HepG2 (cell line): Measurements from ENCODE around the gene PPP1R9A. TPM values are rescaled to one million over a fixed set of nuclear protein-coding genes. Genes with fewer than 3 reads are reported as not detected.

Experiments used
- ATAC-seq: fragments of 200-7000 bp; cut with Tn5 transposase; 3 replicates; pipeline ENCODE4 v1.9.1; 2020; ENCODE audit warnings: mild to moderate bottlenecking, moderate library complexity
- BruUV-seq: library from RNA; stranded (reverse); fragments of 400-500 nt; replicated peaks from 2 replicates; lab custom pipeline; 2021; lab: Mats Ljungman, UMichigan
- CTCF ChIA-PET: fragments of 300-600 bp; formaldehyde crosslinking; extraction: SDS; loops from one replicate; lab custom pipeline; 2021; ENCODE audit warnings: low total read pairs, inconsistent platforms, low intra/inter-chr PET ratio; lab: Yijun Ruan, JAX
- POLR2A ChIA-PET: fragments of 350-600 bp; sonication (Branson Sonifier 250); formaldehyde crosslinking; loops from one replicate; lab custom pipeline; 2020; ENCODE audit warnings: antibody characterized with exemption, inconsistent platforms; lab: Yijun Ruan, JAX
- DNase-seq: peaks from one replicate; pipeline ENCODE4 v3.0.0-alpha.2; 2015; ENCODE audit warnings: low spot score
- FAIRE-seq: peaks from 3 replicates; lab custom pipeline; 2011; peaks lifted over from hg19 to GRCh38; lab: Jason Lieb, UNC
- H2AFZ ChIP-seq: one replicate; pipeline ENCODE4 v1.6.1; 2011; ENCODE audit warnings: low read length, inconsistent platforms
- H3K27ac ChIP-seq: fragments of 300-600 bp; 3 replicates; pipeline ENCODE4 v1.8.0; 2011; ENCODE audit warnings: mixed run types, mild to moderate bottlenecking, mixed read lengths, low read length, inconsistent platforms; ENCODE audit not compliant: insufficient read depth; ENCODE audit errors: extremely low read length
- H3K27me3 ChIP-seq, 2 experiments: fragments of 200-600 bp in 1 of 2; 2 replicates in 1 of 2; 3 replicates in 1 of 2; pipeline versions ENCODE4 v1.6.0 to v1.8.0; 2011; ENCODE audit warnings: low read length in 2 of 2, mild to moderate bottlenecking in 2 of 2, moderate library complexity in 2 of 2, inconsistent platforms in 1 of 2; ENCODE audit not compliant: insufficient read depth in 2 of 2, control insufficient read depth in 1 of 2
- H3K36me3 ChIP-seq, 2 experiments: fragments of 200-600 bp in 1 of 2; replicated peaks in 1 of 2; 2 replicates in 1 of 2; 3 replicates in 1 of 2; pipeline versions ENCODE4 v1.5.1 to v1.8.0; 2011; ENCODE audit warnings: low read length in 2 of 2, inconsistent platforms in 1 of 2; ENCODE audit not compliant: insufficient read depth in 2 of 2, control insufficient read depth in 1 of 2
- H3K4me1 ChIP-seq: 2 replicates; pipeline ENCODE4 v1.5.1; 2012; ENCODE audit warnings: low read length, inconsistent platforms; ENCODE audit not compliant: insufficient read depth
- H3K4me2 ChIP-seq: 2 replicates; pipeline ENCODE4 v1.6.0; 2011; ENCODE audit warnings: low read depth, low read length, inconsistent platforms
- H3K4me3 ChIP-seq, 3 experiments: fragments of 200-600 bp in 1 of 3; sonication (generic), shearing (Covaris generic) in 1 of 3; replicated peaks in 1 of 3; 2 replicates each; pipeline ENCODE4 v1.5.1; 2011 to 2016; ENCODE audit warnings: low read length in 3 of 3, inconsistent platforms in 2 of 3, low read depth in 2 of 3, mild to moderate bottlenecking in 2 of 3, control low read depth in 1 of 3, mixed read lengths in 1 of 3; ENCODE audit not compliant: insufficient read depth in 1 of 3
- H3K79me2 ChIP-seq: one replicate; pipeline ENCODE4 v1.6.1; 2011; ENCODE audit warnings: low read length, inconsistent platforms; ENCODE audit not compliant: insufficient read depth
- H3K9ac ChIP-seq: 2 replicates; pipeline ENCODE4 v1.6.0; 2011; ENCODE audit warnings: mild to moderate bottlenecking, low read depth, low read length, inconsistent platforms; ENCODE audit not compliant: insufficient read depth
- H3K9me3 ChIP-seq: 2 replicates; pipeline ENCODE4 v1.5.1; 2012; ENCODE audit warnings: mild to moderate bottlenecking, low read length
- H4K20me1 ChIP-seq: 2 replicates; pipeline ENCODE4 v1.6.0; 2011; ENCODE audit warnings: inconsistent platforms, mild to moderate bottlenecking, low read length, moderate library complexity; ENCODE audit not compliant: insufficient read depth
- GFI1 ChIP-seq: sonication (generic); formaldehyde crosslinking; IDR thresholded peaks from 2 replicates; pipeline ENCODE4 v1.5.0; 2020; ENCODE audit warnings: missing genetic modification reagents, mild to moderate bottlenecking, borderline replicate concordance
- HDAC2 ChIP-seq: sonication (generic); formaldehyde crosslinking; IDR thresholded peaks from 2 replicates; pipeline ENCODE4 v1.4.0; 2020; ENCODE audit warnings: missing genetic modification reagents
- LCORL ChIP-seq, 2 experiments: fragments of 450-650 bp in 1 of 2; sonication (generic) in 1 of 2; formaldehyde crosslinking in 1 of 2; IDR thresholded peaks; 2 replicates each; pipeline versions ENCODE4 v1.5.0 to v1.6.1; 2017 to 2020; ENCODE audit warnings: antibody characterized with exemption in 1 of 2, missing genetic modification reagents in 1 of 2
- MXI1 ChIP-seq: IDR thresholded peaks from 3 replicates; pipeline ENCODE4 v1.6.1; 2012; ENCODE audit warnings: low read depth, low read length, inconsistent platforms, borderline replicate concordance
- PRMT3 ChIP-seq: sonication (generic); formaldehyde crosslinking; IDR thresholded peaks from 2 replicates; pipeline ENCODE4 v1.8.1; 2022; ENCODE audit warnings: low read depth, mild to moderate bottlenecking, moderate library complexity, missing genetic modification reagents, borderline replicate concordance
- RNF2 ChIP-seq: fragments of 450-650 bp; conservative IDR thresholded peaks from 2 replicates; pipeline ENCODE4 v1.6.1; 2016; ENCODE audit warnings: low read depth
- SMAD1 ChIP-seq: sonication (generic); formaldehyde crosslinking; IDR thresholded peaks from 2 replicates; pipeline ENCODE4 v1.4.0; 2020; ENCODE audit warnings: missing genetic modification reagents, low read depth, mild to moderate bottlenecking, borderline replicate concordance
- STAG1 ChIP-seq: sonication (generic); formaldehyde crosslinking; IDR thresholded peaks from 2 replicates; pipeline ENCODE4 v1.4.0; 2020; ENCODE audit warnings: missing genetic modification reagents
- ZMYM4 ChIP-seq: sonication (generic); formaldehyde crosslinking; IDR thresholded peaks from 2 replicates; pipeline ENCODE4 v1.8.1; 2023; ENCODE audit warnings: mild to moderate bottlenecking, missing genetic modification reagents
- ZNF570 ChIP-seq: sonication (generic); formaldehyde crosslinking; IDR thresholded peaks from 2 replicates; pipeline ENCODE4 v1.4.0; 2020; ENCODE audit warnings: mild to moderate bottlenecking, missing genetic modification reagents, borderline replicate concordance
- ZNF644 ChIP-seq: IDR thresholded peaks from 2 replicates; pipeline ENCODE4 v1.6.1; 2016; ENCODE audit warnings: low read depth
- ZNF670 ChIP-seq: sonication (generic); formaldehyde crosslinking; IDR thresholded peaks from 2 replicates; pipeline ENCODE4 v1.8.0; 2022; ENCODE audit warnings: mild to moderate bottlenecking, missing genetic modification reagents, borderline replicate concordance
- ZNF766 ChIP-seq: sonication (generic); formaldehyde crosslinking; IDR thresholded peaks from 2 replicates; pipeline ENCODE4 v1.5.0; 2020; ENCODE audit warnings: missing genetic modification reagents, borderline replicate concordance
- ZNF879 ChIP-seq: sonication (generic); formaldehyde crosslinking; IDR thresholded peaks from 2 replicates; pipeline ENCODE4 v1.8.1; 2023; ENCODE audit warnings: missing genetic modification reagents
- WGBS: methylation state at CpG from one replicate; pipeline ENCODE4 v1.1.6; 2017; ENCODE audit warnings: low lambda C conversion rate; 5-methylcytosine and 5-hydroxymethylcytosine counted together
- in situ Hi-C: cut with HindIII; loops from 2 replicates; pipeline ENCODE4 v1.10.0; 2017; ENCODE audit warnings: low pct_unique_long_range_greater_than_20kb; ENCODE audit not compliant: extremely low pct_ligation_motif_present
- intact Hi-C: fragments of 100-400 bp; cut with micrococcal nuclease; formaldehyde crosslinking; loops from one replicate; pipeline ENCODE4 v1.10.0; 2022; ENCODE audit not compliant: unreplicated experiment
- polyA plus RNA-seq, 8 experiments: library from polyadenylated mRNA; depleted of rRNA in 3 of 8; stranded (reverse) in 7 of 8; unstranded in 1 of 8; fragments of >200 nt; fragmentation: Illumina TruSeq in 4 of 8; extraction: Trizol in 4 of 8; gene quantifications; 2 replicates each; pipeline versions ENCODE4 v1.2.1 to v1.2.3, GENCODE V29; 2011 to 2016; ENCODE audit warnings: low read depth in 4 of 8, missing spikeins in 1 of 8, mixed read lengths in 1 of 8; ENCODE audit not compliant: insufficient read depth in 1 of 8
- total RNA-seq, 5 experiments: library from RNA; depleted of rRNA; stranded (reverse); fragments of >200 nt; fragmentation: Illumina TruSeq; extraction: Trizol; gene quantifications; 2 replicates each; pipeline ENCODE4 v1.2.3, GENCODE V29; 2016; ENCODE audit warnings: low read depth in 1 of 5
- TF ChIP-seq, protein P1 (sequence below): IDR thresholded peaks from 2 replicates; pipeline ENCODE4 v1.6.1; 2012; ENCODE audit warnings: low read depth, low read length, improper control_type of control experiment
- TF ChIP-seq, protein P2 (sequence below): sonication (generic); formaldehyde crosslinking; IDR thresholded peaks from 2 replicates; pipeline ENCODE4 v1.9.0; 2022; ENCODE audit warnings: missing genetic modification reagents, mild to moderate bottlenecking, borderline replicate concordance
- TF ChIP-seq, protein P3 (sequence below): sonication (generic); formaldehyde crosslinking; conservative IDR thresholded peaks from 2 replicates; pipeline ENCODE4 v1.8.1; 2023; ENCODE audit warnings: missing genetic modification reagents

The PPP1R9A gene
- total and polyA plus RNA-seq, 2 of the 13 experiments (the other 11 are each of a cell fraction or from before 2014, with no cell fraction given): 11.4 to 31.9 TPM

DNA sequence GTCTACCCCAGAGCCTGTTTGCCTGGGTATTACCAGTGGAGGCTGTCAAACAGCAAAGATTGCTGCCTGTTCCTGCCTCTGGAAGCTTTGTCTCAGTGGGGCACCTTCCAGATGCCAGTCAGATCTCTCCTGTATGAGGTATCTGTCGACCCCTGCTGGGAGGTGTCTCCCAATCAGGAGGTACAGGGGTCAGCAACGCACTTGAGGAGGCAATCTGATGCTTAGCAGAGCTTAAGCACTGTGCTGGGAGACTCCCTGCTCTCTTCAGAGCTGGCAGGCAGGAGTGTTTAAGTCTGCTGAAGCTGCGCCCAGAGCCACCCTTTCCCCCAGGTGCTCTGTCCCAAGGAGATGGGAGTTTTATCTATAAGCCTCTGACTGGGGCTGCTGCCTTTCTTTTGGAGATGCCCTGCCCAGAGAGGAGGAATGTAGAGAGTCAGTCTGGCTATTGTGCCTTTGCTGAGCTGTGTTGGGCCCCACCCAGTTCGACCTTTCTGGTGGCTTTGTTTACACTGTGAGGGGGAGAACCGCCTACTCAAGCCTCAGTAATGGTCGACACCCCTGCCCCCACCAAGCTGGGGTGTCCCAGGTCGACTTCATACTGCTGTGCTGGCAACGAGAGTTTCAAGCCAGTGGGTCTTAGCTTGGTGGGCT, 62.2 kb downstream of the PPP1R9A start (continued):
- no peak for TF ChIP-seq LCORL (IDR thresholded peaks at IDR 0.05)
- TF ChIP-seq LCORL (CRISPR knock-in tag; IDR thresholded peaks at IDR 0.05): 0 out of 2 replicates have a peak, but pooled peaks have one; percentile 35
- peak; percentile 13; the same call in 1 of the 2 replicates for TF ChIP-seq STAG1
- no peak for TF ChIP-seq ZNF879
- peak; percentile 74 for TF ChIP-seq ZMYM4 (CRISPR knock-in tag)

DNA sequence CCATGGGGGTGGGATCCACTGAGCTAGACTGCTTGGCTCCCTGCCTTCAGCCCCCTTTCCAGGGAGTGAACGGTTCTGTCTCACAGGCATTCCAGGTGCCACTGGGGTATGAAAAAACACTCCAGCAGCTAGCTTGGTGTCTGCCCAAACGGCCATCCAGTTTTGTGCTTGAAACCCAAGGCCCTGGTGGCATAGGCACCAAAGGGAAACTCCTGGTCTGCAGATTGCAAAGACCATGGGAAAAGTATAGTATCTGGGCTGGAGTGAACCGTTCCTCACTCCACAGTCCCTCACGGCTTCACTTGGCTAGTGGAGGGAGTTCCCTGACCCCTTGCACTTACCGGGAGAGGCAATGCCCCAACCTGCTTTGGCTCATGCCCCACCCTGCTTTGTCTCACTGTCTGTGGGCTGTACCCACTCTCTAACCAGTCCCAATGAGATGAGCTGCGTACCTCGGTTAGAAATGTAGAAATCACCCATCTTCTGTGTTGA, 62.7 kb downstream of the PPP1R9A start:
- ATAC-seq: peak; percentile 62
- ChIA-PET CTCF (no interaction called here), POLR2A (interaction anchor here (1.1 to 3.0 kb wide), 5 partner anchors 10 to 320 kb away, joined by 3 to 14 read pairs (median 4); no protein-coding TSS in a partner anchor)
- no peak for FAIRE-seq
- H3K4me2 ChIP-seq: peak overlapping the region; percentile 74
- BruUV-seq: no TSS peak
- in situ Hi-C loops: no loop called here
- no peak overlapping the region for H2AFZ ChIP-seq
- H3K36me3 ChIP-seq: no peaks in the 10 kb centered on the region
- intact Hi-C loops: loop anchor here (5.0 kb wide), 1 partner anchor 408 kb away; no protein-coding TSS in a partner anchor
- peak overlapping the region; percentile 26 for H3K27ac ChIP-seq
- H3K4me1 ChIP-seq: peaks cover 65% of the 10 kb centered on the region
- H4K20me1 ChIP-seq: peaks cover 14% of the 10 kb centered on the region; the same call in 1 of the 2 replicates
- peaks cover 25% of the 10 kb centered on the region for H3K79me2 ChIP-seq
- no peaks in the 10 kb centered on the region for H3K9me3 ChIP-seq
- WGBS: 41% methylated on average over 5 of the region's 7 CpGs
- DNase-seq: no peak
- H3K4me3 ChIP-seq: peak overlapping the region in 2 of 3 experiments; percentile 12 to 53; a peak in 4 of 6 replicates
- H3K27me3 ChIP-seq: no peaks in the 10 kb centered on the region
- H3K9ac ChIP-seq: peak overlapping the region; percentile 13; the same call in 1 of the 2 replicates
- TF ChIP-seq ZNF766 (no peak), GFI1 (0 out of 2 replicates have a peak, but pooled peaks have one; percentile 32), MXI1 (no peak), ZNF570 (CRISPR knock-in tag) (no peak), SMAD1 (CRISPR knock-in tag) (no peak), ZNF670 (CRISPR knock-in tag) (no peak), PRMT3 (CRISPR knock-in tag) (no peak), RNF2 (no peak), HDAC2 (0 out of 2 replicates have a peak, but pooled peaks have one; percentile 9), ZNF644 (CRISPR knock-in tag) (0 out of 2 replicates have a peak, but pooled peaks have one; percentile 0)
- TF ChIP-seq, protein P1, sequence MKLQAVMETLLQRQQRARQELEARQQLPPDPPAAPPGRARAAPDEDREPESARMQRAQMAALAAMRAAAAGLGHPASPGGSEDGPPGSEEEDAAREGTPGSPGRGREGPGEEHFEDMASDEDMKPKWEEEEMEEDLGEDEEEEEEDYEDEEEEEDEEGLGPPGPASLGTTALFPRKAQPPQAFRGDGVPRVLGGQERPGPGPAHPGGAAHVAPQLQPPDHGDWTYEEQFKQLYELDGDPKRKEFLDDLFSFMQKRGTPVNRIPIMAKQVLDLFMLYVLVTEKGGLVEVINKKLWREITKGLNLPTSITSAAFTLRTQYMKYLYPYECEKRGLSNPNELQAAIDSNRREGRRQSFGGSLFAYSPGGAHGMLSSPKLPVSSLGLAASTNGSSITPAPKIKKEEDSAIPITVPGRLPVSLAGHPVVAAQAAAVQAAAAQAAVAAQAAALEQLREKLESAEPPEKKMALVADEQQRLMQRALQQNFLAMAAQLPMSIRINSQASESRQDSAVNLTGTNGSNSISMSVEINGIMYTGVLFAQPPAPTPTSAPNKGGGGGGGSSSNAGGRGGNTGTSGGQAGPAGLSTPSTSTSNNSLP: no peak
- TF ChIP-seq, protein P2, sequence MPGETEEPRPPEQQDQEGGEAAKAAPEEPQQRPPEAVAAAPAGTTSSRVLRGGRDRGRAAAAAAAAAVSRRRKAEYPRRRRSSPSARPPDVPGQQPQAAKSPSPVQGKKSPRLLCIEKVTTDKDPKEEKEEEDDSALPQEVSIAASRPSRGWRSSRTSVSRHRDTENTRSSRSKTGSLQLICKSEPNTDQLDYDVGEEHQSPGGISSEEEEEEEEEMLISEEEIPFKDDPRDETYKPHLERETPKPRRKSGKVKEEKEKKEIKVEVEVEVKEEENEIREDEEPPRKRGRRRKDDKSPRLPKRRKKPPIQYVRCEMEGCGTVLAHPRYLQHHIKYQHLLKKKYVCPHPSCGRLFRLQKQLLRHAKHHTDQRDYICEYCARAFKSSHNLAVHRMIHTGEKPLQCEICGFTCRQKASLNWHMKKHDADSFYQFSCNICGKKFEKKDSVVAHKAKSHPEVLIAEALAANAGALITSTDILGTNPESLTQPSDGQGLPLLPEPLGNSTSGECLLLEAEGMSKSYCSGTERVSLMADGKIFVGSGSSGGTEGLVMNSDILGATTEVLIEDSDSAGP (CRISPR knock-in tag): peak; percentile 59; the same call in 1 of the 2 replicates
- TF ChIP-seq, protein P3, sequence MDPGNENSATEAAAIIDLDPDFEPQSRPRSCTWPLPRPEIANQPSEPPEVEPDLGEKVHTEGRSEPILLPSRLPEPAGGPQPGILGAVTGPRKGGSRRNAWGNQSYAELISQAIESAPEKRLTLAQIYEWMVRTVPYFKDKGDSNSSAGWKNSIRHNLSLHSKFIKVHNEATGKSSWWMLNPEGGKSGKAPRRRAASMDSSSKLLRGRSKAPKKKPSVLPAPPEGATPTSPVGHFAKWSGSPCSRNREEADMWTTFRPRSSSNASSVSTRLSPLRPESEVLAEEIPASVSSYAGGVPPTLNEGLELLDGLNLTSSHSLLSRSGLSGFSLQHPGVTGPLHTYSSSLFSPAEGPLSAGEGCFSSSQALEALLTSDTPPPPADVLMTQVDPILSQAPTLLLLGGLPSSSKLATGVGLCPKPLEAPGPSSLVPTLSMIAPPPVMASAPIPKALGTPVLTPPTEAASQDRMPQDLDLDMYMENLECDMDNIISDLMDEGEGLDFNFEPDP (CRISPR knock-in tag): 0 out of 2 replicates have a peak, but pooled peaks have one; percentile 47
